Esophagus squamous epithelium (tissue), 5 donors: ENCODE results near the gene CDC123. TPM values are rescaled to one million over a fixed set of nuclear protein-coding genes. Genes with fewer than 3 reads are reported as not detected.
"Not testable (repeated sequence)": the region's sequence is repeated elsewhere in the genome, so short reads cannot be mapped to it uniquely, and the experiment has no call there.

ENCODE experiments used
- DNase-seq: peaks from one replicate; lab custom pipeline; 2025; lab: John Stamatoyannopoulos, UW
- H3K27ac ChIP-seq, 4 donors: fragments of 200-600 bp; sonication (generic); one replicate each; pipeline ENCODE4 v1.5.1; 2016 to 2019; ENCODE audit warnings: mild to moderate bottlenecking in 1 of 4
- H3K27me3 ChIP-seq, 4 donors: fragments of 200-600 bp; sonication (generic); 1 replicate in 3 of 4; 2 replicates in 1 of 4; pipeline versions ENCODE4 v1.5.1 to v1.6.0; 2017 to 2021; ENCODE audit warnings: antibody characterized with exemption in 1 of 4
- H3K36me3 ChIP-seq, 3 donors: fragments of 200-600 bp; sonication (generic); one replicate each; pipeline ENCODE4 v1.5.1; 2016 to 2019
- H3K4me1 ChIP-seq, 3 donors: fragments of 200-600 bp; sonication (generic); one replicate each; pipeline ENCODE4 v1.5.1; 2017 to 2019
- H3K4me3 ChIP-seq, 4 donors: fragments of 200-600 bp; sonication (generic); 1 replicate in 3 of 4; 2 replicates in 1 of 4; pipeline ENCODE4 v1.5.1; 2016 to 2019; ENCODE audit warnings: mild to moderate bottlenecking in 2 of 4, moderate library complexity in 1 of 4
- H3K9me3 ChIP-seq, 3 donors: fragments of 200-600 bp; sonication (generic); one replicate each; pipeline ENCODE4 v1.5.1; 2016 to 2019
- CTCF ChIP-seq, 6 experiments: fragments of 450-650 bp in 4 of 6; fragments of 200-600 bp in 2 of 6; sonication (generic) in 2 of 6; IDR thresholded peaks; one replicate each; pipeline ENCODE4 v1.5.1; 2016 to 2019; ENCODE audit warnings: antibody characterized with exemption in 6 of 6, mild to moderate bottlenecking in 4 of 6, moderate library complexity in 4 of 6
- POLR2A ChIP-seq, 4 donors: fragments of 450-650 bp; IDR thresholded peaks; one replicate each; pipeline ENCODE4 v1.6.1; 2017; ENCODE audit warnings: antibody characterized with exemption in 4 of 4, mild to moderate bottlenecking in 4 of 4, moderate library complexity in 3 of 4
- WGBS, 2 donors: methylation state at CpG; one replicate each; pipeline ENCODE4 v1.1.5; 2018; 5-methylcytosine and 5-hydroxymethylcytosine counted together
- intact Hi-C: fragments of 100-400 bp; cut with DNase I; formaldehyde crosslinking; loops from one replicate; pipeline ENCODE4 v1.15.0; 2022
- total RNA-seq, 4 donors: library from RNA; depleted of rRNA; stranded (reverse); fragments of >200 nt; gene quantifications; one replicate each; pipeline ENCODE4 v1.1.0, GENCODE V29; 2016
- donor health status: DM: yes; HTN: yes; CAD: no.

The CDC123 gene
- total RNA-seq, 4 donors from 2014 or later, result 37.4 to 84.8 (median 80.3) TPM

GRCh38 chr10:12228851-12229250 is 32.9 kb downstream of the CDC123 start:
- DNase-seq, result no peak
- 87 to 96% methylated on average over 9 to 11 of the region's 11 CpGs for WGBS, 2 donors
- H3K4me1 ChIP-seq, result peaks cover 0 to 17% (median 0%) of the 10 kb centered on the region in 3 donors
- intact Hi-C loops, result no loop called here
- no peaks in the 10 kb centered on the region for H3K9me3 ChIP-seq
- H3K4me3 ChIP-seq, result no peak overlapping the region
- H3K36me3 ChIP-seq, result peaks cover 0 to 94% (median 18%) of the 10 kb centered on the region in 3 donors
- TF ChIP-seq CTCF (IDR thresholded peaks at IDR 0.05) (no peak), POLR2A (IDR thresholded peaks at IDR 0.05) (no peak)
- no peak overlapping the region for H3K27ac ChIP-seq
- no peaks in the 10 kb centered on the region for H3K27me3 ChIP-seq

GRCh38 chr10:12234687-12235086 is 38.7 kb downstream of the CDC123 start:
- H3K27me3 ChIP-seq, DNase-seq, H3K9me3 ChIP-seq, H3K4me3 ChIP-seq, intact Hi-C loops: not testable (repeated sequence)
- WGBS, 2 donors, result 82 to 88% methylated on average over 5 of the region's 5 CpGs
- Histone ChIP-seq H3K4me1 (peaks cover 0 to 45% (median 27%) of the 10 kb centered on the region in 3 donors), H3K27ac (peak overlapping the region in 2 of 4 donors; percentile 37 to 44), H3K36me3 (peaks cover 0 to 99% (median 8%) of the 10 kb centered on the region in 3 donors)

- peaks cover 0 to 94% (median 8%) of the 10 kb centered on the region in 3 donors for H3K36me3 ChIP-seq
These were observed 39.2 kb downstream of the CDC123 start for GRCh38 chr10:12235116-12235694.

GRCh38 chr10:12235796-12236195 is 39.8 kb downstream of the CDC123 start:
- Histone ChIP-seq H3K36me3 (peaks cover 0 to 88% (median 8%) of the 10 kb centered on the region in 3 donors), H3K27me3 (no peaks in the 10 kb centered on the region), H3K9me3 (no peaks in the 10 kb centered on the region), H3K4me3 (no peak overlapping the region), H3K4me1 (peaks cover 3 to 49% (median 28%) of the 10 kb centered on the region in 3 donors), H3K27ac (peak overlapping the region; percentile 18 to 44 (median 28))
- DNase-seq, result no peak
- intact Hi-C loops, result no loop called here
- no peak for TF ChIP-seq CTCF (IDR thresholded peaks at IDR 0.05)
- no peak for TF ChIP-seq POLR2A (IDR thresholded peaks at IDR 0.05)
- 27 to 42% methylated on average over 4 of the region's 4 CpGs for WGBS, 2 donors

More at GRCh38 chr10:12235116-12235694, 39.2 kb downstream of the CDC123 start:
- no peaks in the 10 kb centered on the region for H3K9me3 ChIP-seq
- intact Hi-C loops, result no loop called here
- peak overlapping the region; percentile 20 to 44 (median 36) for H3K27ac ChIP-seq
- H3K4me1 ChIP-seq, result peaks cover 0 to 45% (median 27%) of the 10 kb centered on the region in 3 donors
- TF ChIP-seq POLR2A (IDR thresholded peaks at IDR 0.05) (no peak), CTCF (IDR thresholded peaks at IDR 0.05) (no peak)
- H3K4me3 ChIP-seq, result no peak overlapping the region
- 47 to 61% methylated on average over 3 of the region's 3 CpGs for WGBS, 2 donors
- DNase-seq, result no peak
- no peaks in the 10 kb centered on the region for H3K27me3 ChIP-seq

- TF ChIP-seq POLR2A (IDR thresholded peaks at IDR 0.05) (no peak), CTCF (IDR thresholded peaks at IDR 0.05) (no peak)
- intact Hi-C loops, result no loop called here
- Histone ChIP-seq H3K36me3 (peaks cover 0 to 70% (median 4%) of the 10 kb centered on the region in 3 donors), H3K27me3 (no peaks in the 10 kb centered on the region), H3K4me1 (peaks cover 15 to 67% (median 45%) of the 10 kb centered on the region in 3 donors), H3K27ac (peak overlapping the region in 2 of 4 donors; percentile 49 to 54), H3K4me3 (no peak overlapping the region), H3K9me3 (no peaks in the 10 kb centered on the region)
- DNase-seq, result no peak
- 66 to 73% methylated on average over 13 of the region's 13 CpGs for WGBS, 2 donors
These were observed 41.6 kb downstream of the CDC123 start for GRCh38 chr10:12237265-12238220.
